Measurements from ENCODE around the gene UBL4A. TPM values are rescaled to one million over a fixed set of nuclear protein-coding genes. Genes with fewer than 3 reads are reported as not detected.

UBL4A gene
- total and polyA plus RNA-seq, 2 donors (not counting 3 experiments of a cell fraction or from before 2014, with no cell fraction given): 25.3 to 31.4 TPM

DNA sequence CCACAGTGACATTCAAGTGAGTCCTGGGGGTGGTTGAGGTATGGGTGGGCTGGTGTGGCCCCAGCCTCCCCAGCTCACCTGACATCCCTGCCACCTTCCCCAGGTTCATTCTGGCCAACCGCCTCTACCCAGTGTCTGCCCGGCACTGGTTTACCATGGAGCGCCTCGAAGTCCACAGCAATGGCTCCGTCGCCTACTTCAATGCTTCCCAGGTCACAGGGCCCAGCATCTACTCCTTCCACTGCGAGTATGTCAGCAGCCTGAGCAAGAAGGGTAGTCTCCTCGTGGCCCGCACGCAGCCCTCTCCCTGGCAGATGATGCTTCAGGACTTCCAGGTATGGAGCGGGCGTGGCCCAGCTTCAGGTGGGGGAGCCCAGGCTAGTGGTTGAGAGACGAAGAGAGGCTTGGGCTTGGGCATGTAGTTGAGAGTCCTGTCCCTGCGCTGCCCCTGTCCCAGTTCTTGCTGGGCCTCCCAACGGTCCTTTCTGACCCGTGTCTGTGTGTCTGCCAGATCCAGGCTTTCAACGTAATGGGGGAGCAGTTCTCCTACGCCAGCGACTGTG lies 51.2 kb downstream of the UBL4A start:
- ChIA-PET CTCF (interaction anchor here (1.5 kb wide), 1 partner anchor 10 kb away, joined by 4 read pairs; no protein-coding TSS in a partner anchor), POLR2A (no interaction called here)
- dilution Hi-C loops (cut with MboI; ENCODE audit: extremely low pct_ligation_motif_present, low sequenced_read_pairs): no loop called here
- Histone ChIP-seq H2AFZ (ENCODE audit: low read depth, low read length) (no peak overlapping the region), H3K27ac (ENCODE audit: insufficient read depth, low read depth, low read length) (no peak overlapping the region), H3K4me2 (ENCODE audit: insufficient read depth, low read length) (no peak overlapping the region), H3K4me1 (ENCODE audit: control insufficient read depth, extremely low read depth, insufficient read depth, low read length) (peaks cover 16% of the 10 kb centered on the region), H3K27me3 (ENCODE audit: control insufficient read depth in 2 of 2, insufficient read depth in 2 of 2, low read length in 2 of 2) (no peaks in the 10 kb centered on the region), H4K20me1 (replicated peaks; ENCODE audit: control insufficient read depth, extremely low read depth, insufficient read depth, low read length) (no peaks in the 10 kb centered on the region), H3K9me3 (replicated peaks; ENCODE audit: control insufficient read depth, insufficient read depth, low read length) (no peaks in the 10 kb centered on the region), H3K4me3 (replicated peaks in 1 of 3; ENCODE audit: insufficient read depth in 1 of 3, low read depth in 1 of 3, low read length in 3 of 3) (no peak overlapping the region), H3K79me2 (ENCODE audit: control insufficient read depth, insufficient read depth, low read length) (peaks cover 46% of the 10 kb centered on the region), H3K36me3 (ENCODE audit: control insufficient read depth in 2 of 2, extremely low read depth in 1 of 2, insufficient read depth in 2 of 2, low read length in 2 of 2) (peaks cover 2 to 28% of the 10 kb centered on the region in 2 experiments), H3K9ac (replicated peaks; ENCODE audit: extremely low read depth, insufficient read depth, low read length) (no peak overlapping the region), H3K9me1 (replicated peaks; ENCODE audit: control insufficient read depth, extremely low read depth, insufficient read depth, low read length) (no peaks in the 10 kb centered on the region)
- no peak for TF ChIP-seq JUN (IDR thresholded peaks at IDR 0.05; ENCODE audit: borderline replicate concordance, insufficient read depth, insufficient read length, low read depth)
- intact Hi-C loops (cut with micrococcal nuclease): no loop called here
- no peak for DNase-seq (ENCODE audit: low read depth, low spot score)
- no peak for FAIRE-seq
- no TSS peak for BruUV-seq (replicated peaks)

DNA sequence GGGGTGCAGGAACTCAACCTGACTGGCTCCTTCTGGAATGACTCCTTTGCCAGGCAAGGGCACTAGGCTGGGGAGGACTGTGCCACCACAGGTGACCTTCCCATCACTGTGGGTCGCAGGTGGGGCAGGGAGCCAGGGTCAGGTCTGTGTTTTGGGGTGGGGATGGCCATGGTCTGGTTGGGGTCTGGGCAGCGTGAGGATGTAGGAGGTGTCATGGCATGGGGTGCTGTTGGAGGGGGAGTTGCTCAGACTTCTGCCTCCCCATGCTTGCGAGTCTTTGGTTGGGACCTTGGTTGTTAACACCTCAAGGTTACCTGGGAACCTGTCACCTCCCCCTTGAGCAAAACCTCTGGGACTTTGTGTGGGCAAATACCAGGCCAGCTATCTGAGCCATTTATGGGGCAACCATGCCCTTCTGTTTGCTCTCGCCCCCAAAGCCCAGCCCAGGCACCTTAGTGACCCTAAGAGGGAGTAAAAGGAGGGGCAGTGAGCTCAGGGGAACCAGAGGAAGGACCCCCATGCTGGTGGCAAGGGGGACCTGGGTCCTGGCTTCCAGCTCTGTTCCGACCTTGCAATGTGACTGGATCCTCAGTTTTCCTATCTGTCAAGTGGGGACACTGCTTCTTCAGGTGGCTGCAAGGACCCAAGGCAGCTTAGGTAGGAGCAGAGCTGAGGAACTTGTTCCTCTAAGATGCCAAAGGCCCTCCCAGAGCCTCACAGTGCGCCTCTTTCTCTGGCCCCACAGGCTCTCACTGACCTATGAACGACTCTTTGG lies 51.8 kb downstream of the UBL4A start:
- Histone ChIP-seq H3K36me3 (ENCODE audit: control insufficient read depth in 2 of 2, extremely low read depth in 1 of 2, insufficient read depth in 2 of 2, low read length in 2 of 2) (peaks cover 2 to 26% of the 10 kb centered on the region in 2 experiments), H3K79me2 (ENCODE audit: control insufficient read depth, insufficient read depth, low read length) (peaks cover 41% of the 10 kb centered on the region), H3K9ac (replicated peaks; ENCODE audit: extremely low read depth, insufficient read depth, low read length) (no peak overlapping the region), H3K4me1 (ENCODE audit: control insufficient read depth, extremely low read depth, insufficient read depth, low read length) (peaks cover 21% of the 10 kb centered on the region), H3K4me3 (replicated peaks in 1 of 3; ENCODE audit: insufficient read depth in 1 of 3, low read depth in 1 of 3, low read length in 3 of 3) (no peak overlapping the region), H3K9me1 (replicated peaks; ENCODE audit: control insufficient read depth, extremely low read depth, insufficient read depth, low read length) (no peaks in the 10 kb centered on the region), H3K4me2 (ENCODE audit: insufficient read depth, low read length) (no peak overlapping the region), H3K27ac (ENCODE audit: insufficient read depth, low read depth, low read length) (no peak overlapping the region), H4K20me1 (replicated peaks; ENCODE audit: control insufficient read depth, extremely low read depth, insufficient read depth, low read length) (no peaks in the 10 kb centered on the region), H3K27me3 (ENCODE audit: control insufficient read depth in 2 of 2, insufficient read depth in 2 of 2, low read length in 2 of 2) (no peaks in the 10 kb centered on the region), H3K9me3 (replicated peaks; ENCODE audit: control insufficient read depth, insufficient read depth, low read length) (no peaks in the 10 kb centered on the region), H2AFZ (ENCODE audit: low read depth, low read length) (no peak overlapping the region)
- POLR2A ChIA-PET: no interaction called here
- TF ChIP-seq MAX (IDR thresholded peaks at IDR 0.05; ENCODE audit: insufficient read depth, insufficient read length) (no peak), FOS (IDR thresholded peaks at IDR 0.05; ENCODE audit: borderline replicate concordance, insufficient read depth, low read length) (no peak), MYC (IDR thresholded peaks at IDR 0.05; ENCODE audit: low read depth, low read length) (no peak), POLR2A (IDR thresholded peaks at IDR 0.05; ENCODE audit: low read depth, low read length) (no peak), JUN (IDR thresholded peaks at IDR 0.05; ENCODE audit: borderline replicate concordance, insufficient read depth, insufficient read length, low read depth) (no peak), POLR2AphosphoS5 (IDR thresholded peaks at IDR 0.05; ENCODE audit: insufficient read depth, low read depth, low read length) (no peak), GATA2 (IDR thresholded peaks at IDR 0.05; ENCODE audit: insufficient read depth, insufficient read length, low read depth, low read length) (no peak), EZH2 (IDR thresholded peaks at IDR 0.05; ENCODE audit: borderline replicate concordance, low read depth, low read length, severe bottlenecking) (no peak)
- TF ChIP-seq, protein P1, sequence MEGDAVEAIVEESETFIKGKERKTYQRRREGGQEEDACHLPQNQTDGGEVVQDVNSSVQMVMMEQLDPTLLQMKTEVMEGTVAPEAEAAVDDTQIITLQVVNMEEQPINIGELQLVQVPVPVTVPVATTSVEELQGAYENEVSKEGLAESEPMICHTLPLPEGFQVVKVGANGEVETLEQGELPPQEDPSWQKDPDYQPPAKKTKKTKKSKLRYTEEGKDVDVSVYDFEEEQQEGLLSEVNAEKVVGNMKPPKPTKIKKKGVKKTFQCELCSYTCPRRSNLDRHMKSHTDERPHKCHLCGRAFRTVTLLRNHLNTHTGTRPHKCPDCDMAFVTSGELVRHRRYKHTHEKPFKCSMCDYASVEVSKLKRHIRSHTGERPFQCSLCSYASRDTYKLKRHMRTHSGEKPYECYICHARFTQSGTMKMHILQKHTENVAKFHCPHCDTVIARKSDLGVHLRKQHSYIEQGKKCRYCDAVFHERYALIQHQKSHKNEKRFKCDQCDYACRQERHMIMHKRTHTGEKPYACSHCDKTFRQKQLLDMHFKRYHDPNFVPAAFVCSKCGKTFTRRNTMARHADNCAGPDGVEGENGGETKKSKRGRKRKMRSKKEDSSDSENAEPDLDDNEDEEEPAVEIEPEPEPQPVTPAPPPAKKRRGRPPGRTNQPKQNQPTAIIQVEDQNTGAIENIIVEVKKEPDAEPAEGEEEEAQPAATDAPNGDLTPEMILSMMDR (IDR thresholded peaks at IDR 0.05; ENCODE audit: extremely low read depth in 1 of 2, insufficient read depth in 1 of 2, low read depth in 1 of 2, low read length in 2 of 2): no peak
- no peak for FAIRE-seq
- CTCF ChIA-PET: interaction anchor here (1.5 kb wide), 1 partner anchor 10 kb away, joined by 4 read pairs; no protein-coding TSS in a partner anchor
- dilution Hi-C loops (cut with MboI; ENCODE audit: extremely low pct_ligation_motif_present, low sequenced_read_pairs) (no loop called here), intact Hi-C loops (cut with micrococcal nuclease) (no loop called here)
- BruUV-seq (replicated peaks): no TSS peak
- no peak for DNase-seq (ENCODE audit: low read depth, low spot score)
